H9 (cell line): ENCODE data around the gene THPO. TPM values are rescaled to one million over a fixed set of nuclear protein-coding genes. Genes with fewer than 3 reads are reported as not detected.

Source experiments
- DNase-seq: peaks from one replicate; pipeline ENCODE4 v3.0.0-alpha.2; 2017
- H2AFZ ChIP-seq: one replicate; pipeline ENCODE4 v1.6.1; 2013; ENCODE audit warnings: mild to moderate bottlenecking, low read length, control low read depth, moderate library complexity
- H2AK5ac ChIP-seq: 2 replicates; pipeline ENCODE4 v1.6.1; 2013; ENCODE audit warnings: low read length, control low read depth, mixed read lengths; ENCODE audit not compliant: insufficient read length
- H2BK120ac ChIP-seq: one replicate; pipeline ENCODE4 v1.6.1; 2013; ENCODE audit warnings: low read depth, mild to moderate bottlenecking, low read length, control low read depth, inconsistent platforms; ENCODE audit not compliant: poor library complexity, severe bottlenecking
- H2BK12ac ChIP-seq: 2 replicates; pipeline ENCODE4 v1.6.1; 2013; ENCODE audit warnings: low read length, control low read depth, mixed read lengths, low read depth; ENCODE audit not compliant: insufficient read length
- H2BK15ac ChIP-seq: 2 replicates; pipeline ENCODE4 v1.6.1; 2013; ENCODE audit warnings: low read depth, low read length, control low read depth
- H2BK20ac ChIP-seq: one replicate; pipeline ENCODE4 v1.6.1; 2013; ENCODE audit warnings: low read depth, mild to moderate bottlenecking, low read length, control low read depth, inconsistent platforms; ENCODE audit not compliant: poor library complexity, severe bottlenecking
- H2BK5ac ChIP-seq: 2 replicates; pipeline ENCODE4 v1.6.1; 2013; ENCODE audit warnings: low read length, control low read depth, mixed read lengths; ENCODE audit not compliant: insufficient read length
- H3K14ac ChIP-seq: 2 replicates; pipeline ENCODE4 v1.6.1; 2013; ENCODE audit warnings: low read length, control low read depth; ENCODE audit not compliant: insufficient read depth
- H3K18ac ChIP-seq: 2 replicates; pipeline ENCODE4 v1.6.1; 2013; ENCODE audit warnings: low read depth, mild to moderate bottlenecking, mixed read lengths, low read length, control low read depth; ENCODE audit not compliant: insufficient read length
- H3K23ac ChIP-seq: 2 replicates; pipeline ENCODE4 v1.6.1; 2013; ENCODE audit warnings: low read length, control low read depth, mixed read lengths, low read depth; ENCODE audit not compliant: insufficient read length
- H3K23me2 ChIP-seq: 2 replicates; pipeline ENCODE4 v1.6.1; 2013; ENCODE audit warnings: low read depth, mild to moderate bottlenecking, mixed read lengths, low read length, control low read depth; ENCODE audit not compliant: insufficient read length, poor library complexity, severe bottlenecking
- H3K27ac ChIP-seq: 2 replicates; pipeline ENCODE4 v1.5.1; 2013; ENCODE audit warnings: low read length, control low read depth, mixed read lengths, low read depth; ENCODE audit not compliant: insufficient read length
- H3K27me3 ChIP-seq: 2 replicates; pipeline ENCODE4 v1.6.1; 2013; ENCODE audit warnings: low read length, control low read depth, inconsistent platforms; ENCODE audit not compliant: insufficient read depth
- H3K4ac ChIP-seq: 2 replicates; pipeline ENCODE4 v1.6.1; 2013; ENCODE audit warnings: low read depth, mild to moderate bottlenecking, control low read depth, inconsistent platforms, low read length, moderate library complexity
- H3K4me1 ChIP-seq: 2 replicates; pipeline ENCODE4 v1.6.1; 2013; ENCODE audit warnings: low read length, control low read depth, inconsistent platforms; ENCODE audit not compliant: insufficient read depth
- H3K4me2 ChIP-seq: 2 replicates; pipeline ENCODE4 v1.6.1; 2013; ENCODE audit warnings: low read length, control low read depth, mixed read lengths; ENCODE audit not compliant: insufficient read length, insufficient read depth
- H3K56ac ChIP-seq: 2 replicates; pipeline ENCODE4 v1.6.1; 2013; ENCODE audit warnings: low read depth, mild to moderate bottlenecking, mixed read lengths, low read length, control low read depth; ENCODE audit not compliant: insufficient read length
- H3K79me1 ChIP-seq: 2 replicates; pipeline ENCODE4 v1.6.1; 2013; ENCODE audit warnings: low read depth, mild to moderate bottlenecking, moderate library complexity, low read length, control low read depth, inconsistent platforms; ENCODE audit not compliant: insufficient read depth, poor library complexity, severe bottlenecking
- H3K79me2 ChIP-seq: 2 replicates; pipeline ENCODE4 v1.6.1; 2013; ENCODE audit warnings: low read length, control low read depth, inconsistent platforms; ENCODE audit not compliant: insufficient read depth
- H3K9ac ChIP-seq: 2 replicates; pipeline ENCODE4 v1.6.1; 2013; ENCODE audit warnings: low read length, control low read depth, mixed read lengths; ENCODE audit not compliant: insufficient read length; ENCODE audit errors: extremely low read depth
- H3K9me3 ChIP-seq: one replicate; pipeline ENCODE4 v1.6.1; 2013; ENCODE audit warnings: low read depth, low read length, inconsistent platforms; ENCODE audit not compliant: control insufficient read depth
- H3T11ph ChIP-seq: one replicate; pipeline ENCODE4 v1.6.1; 2013; ENCODE audit warnings: mild to moderate bottlenecking, low read length, control low read depth, inconsistent platforms
- H4K20me1 ChIP-seq: one replicate; pipeline ENCODE4 v1.6.1; 2013; ENCODE audit not compliant: control insufficient read depth, insufficient read length, insufficient read depth
- H4K5ac ChIP-seq: 2 replicates; pipeline ENCODE4 v1.6.1; 2013; ENCODE audit warnings: low read depth, mild to moderate bottlenecking, mixed read lengths, low read length, control low read depth; ENCODE audit not compliant: insufficient read length
- H4K8ac ChIP-seq: replicated peaks from 2 replicates; pipeline ENCODE4 v1.6.1; 2013; ENCODE audit warnings: low read length, control low read depth, mixed read lengths, low read depth; ENCODE audit not compliant: insufficient read length
- H4K91ac ChIP-seq: 2 replicates; pipeline ENCODE4 v1.6.1; 2013; ENCODE audit warnings: low read depth, mild to moderate bottlenecking, moderate library complexity, mixed read lengths, low read length, control low read depth; ENCODE audit not compliant: insufficient read length
- H3K27ac Mint-ChIP-seq, 3 experiments: 2 replicates in 2 of 3; 3 replicates in 1 of 3; pipeline ENCODE4 v1.8.0; 2020 to 2021; ENCODE audit warnings: mixed read lengths in 3 of 3, mild to moderate bottlenecking in 1 of 3, moderate library complexity in 1 of 3
- H3K27me3 Mint-ChIP-seq: 2 replicates; pipeline ENCODE4 v1.8.0; 2021; ENCODE audit warnings: low read depth, mild to moderate bottlenecking, moderate library complexity, mixed read lengths
- H3K36me3 Mint-ChIP-seq, 3 experiments: 2 replicates in 2 of 3; 3 replicates in 1 of 3; pipeline ENCODE4 v1.8.0; 2020 to 2021; ENCODE audit warnings: low read depth in 3 of 3, mixed read lengths in 3 of 3; ENCODE audit not compliant: insufficient read depth in 1 of 3
- H3K4me1 Mint-ChIP-seq, 2 experiments: 2 replicates each; pipeline ENCODE4 v1.8.0; 2020; ENCODE audit warnings: mixed read lengths in 2 of 2
- H3K4me3 Mint-ChIP-seq, 2 experiments: 2 replicates in 1 of 2; 3 replicates in 1 of 2; pipeline ENCODE4 v1.8.0; 2020 to 2021; ENCODE audit warnings: mild to moderate bottlenecking in 2 of 2, mixed read lengths in 2 of 2, moderate library complexity in 1 of 2
- H3K9me3 Mint-ChIP-seq, 2 experiments: 2 replicates in 1 of 2; 3 replicates in 1 of 2; pipeline ENCODE4 v1.8.0; 2020; ENCODE audit warnings: mild to moderate bottlenecking in 2 of 2, mixed read lengths in 2 of 2, moderate library complexity in 1 of 2
- CTCF ChIP-seq: fragments of 200-600 bp; sonication (generic); conservative IDR thresholded peaks from 3 replicates; pipeline ENCODE4 v1.8.0; 2021; ENCODE audit warnings: antibody characterized with exemption, mild to moderate bottlenecking
- WGBS: extraction: QIAGEN DNeasy Blood & Tissue Kit; methylation state at CpG from one replicate; pipeline ENCODE4 v1.1.7; 2013; ENCODE audit warnings: missing lambda C conversion rate, low lambda C conversion rate, mixed read lengths; ENCODE audit not compliant: insufficient read length; ENCODE audit errors: extremely low coverage; 5-methylcytosine and 5-hydroxymethylcytosine counted together
- total RNA-seq: library from RNA; stranded (reverse); gene quantifications from 2 replicates; pipeline ENCODE4 v1.2.1, GENCODE V29; 2021

Gene THPO
- total RNA-seq, 1 experiment from 2014 or later = 0.85 TPM

- no peak overlapping the region for H3K27ac Mint-ChIP-seq
- DNase-seq = no peak
- H3K14ac ChIP-seq = no peak overlapping the region; the same call in 1 of the 2 replicates
These were observed 3.5 kb upstream of the THPO start for GRCh38 chr3:184381261-184382224.

More at GRCh38 chr3:184381261-184382224, 3.5 kb upstream of the THPO start:
- no peak overlapping the region for H4K91ac ChIP-seq
- H3K4me3 Mint-ChIP-seq = peak overlapping the region; percentile 61 to 82
- peak overlapping the region; percentile 80 for H3K4me2 ChIP-seq
- no peak overlapping the region for H3K9ac ChIP-seq
- no peak overlapping the region for H2BK120ac ChIP-seq
- H3K27ac ChIP-seq = no peak overlapping the region
- H3K4me1 ChIP-seq = peaks cover 6% of the 10 kb centered on the region; the same call in 1 of the 2 replicates
- H3T11ph ChIP-seq = no peak overlapping the region
- H4K20me1 ChIP-seq = peaks cover 2% of the 10 kb centered on the region
- no peak overlapping the region for H2BK15ac ChIP-seq
- no peaks in the 10 kb centered on the region for H3K9me3 ChIP-seq
- peaks cover 79% of the 10 kb centered on the region for H3K27me3 Mint-ChIP-seq
- no peaks in the 10 kb centered on the region for H3K79me1 ChIP-seq
- peaks cover 9% of the 10 kb centered on the region for H3K23me2 ChIP-seq
- peaks cover 29 to 32% of the 10 kb centered on the region in 2 experiments for H3K4me1 Mint-ChIP-seq
- no peaks in the 10 kb centered on the region for H3K79me2 ChIP-seq
- H3K36me3 Mint-ChIP-seq = no peaks in the 10 kb centered on the region
- no peak overlapping the region for H2BK5ac ChIP-seq
- peaks cover 0 to 3% of the 10 kb centered on the region in 2 experiments; a peak in 3 of 5 replicates for H3K9me3 Mint-ChIP-seq
- no peak overlapping the region for H3K23ac ChIP-seq
- H2BK20ac ChIP-seq = no peak overlapping the region
- no CpG with 5 or more reads among the region's 55 CpGs for WGBS
- H3K27me3 ChIP-seq = peaks cover 33% of the 10 kb centered on the region
- no peak overlapping the region for H3K18ac ChIP-seq
- H4K8ac ChIP-seq = no peak overlapping the region
- no peak for TF ChIP-seq CTCF
- no peak overlapping the region for H3K4ac ChIP-seq
- no peak overlapping the region for H3K56ac ChIP-seq
- H4K5ac ChIP-seq = no peak overlapping the region
- no peak overlapping the region for H2BK12ac ChIP-seq
- H2AK5ac ChIP-seq = no peak overlapping the region
- no peak overlapping the region for H2AFZ ChIP-seq
